Amniotic epithelial cell (primary cell): ENCODE measurements around the gene DSCAM.

ENCODE experiments used
- DNase-seq: peaks from one replicate; pipeline ENCODE4 v3.0.0-alpha.2; 2010; ENCODE audit warnings: low read depth

Gene DSCAM

DNA sequence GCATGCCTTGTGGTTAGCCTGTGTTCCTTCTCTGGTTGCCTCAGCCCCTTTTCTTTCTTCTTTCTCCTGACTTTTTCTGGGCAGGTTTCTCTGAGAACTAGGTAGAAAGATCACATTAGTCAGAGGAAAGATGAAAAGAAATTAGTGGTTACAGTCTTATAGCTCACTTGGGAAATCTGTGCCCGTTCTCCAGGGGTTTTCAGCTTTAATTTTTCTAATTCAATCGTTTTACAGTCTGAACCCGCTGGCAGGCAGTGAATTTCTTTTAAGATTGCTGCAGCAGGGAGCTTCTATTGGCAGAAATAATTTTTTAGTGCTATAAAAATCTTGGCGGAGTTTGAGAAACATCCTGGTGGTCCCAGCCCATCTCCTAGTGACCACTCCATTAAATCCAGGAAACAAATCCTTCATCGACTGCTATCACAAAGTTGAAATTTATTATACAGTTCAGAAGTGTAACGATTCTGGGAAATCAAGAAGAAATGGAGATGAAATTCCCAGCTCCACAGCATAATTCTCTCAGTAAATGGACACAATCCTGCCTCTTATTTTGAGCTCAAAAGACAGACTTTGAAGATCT is 866.6 kb downstream of the DSCAM start:
- DNase-seq = no peak

DNA sequence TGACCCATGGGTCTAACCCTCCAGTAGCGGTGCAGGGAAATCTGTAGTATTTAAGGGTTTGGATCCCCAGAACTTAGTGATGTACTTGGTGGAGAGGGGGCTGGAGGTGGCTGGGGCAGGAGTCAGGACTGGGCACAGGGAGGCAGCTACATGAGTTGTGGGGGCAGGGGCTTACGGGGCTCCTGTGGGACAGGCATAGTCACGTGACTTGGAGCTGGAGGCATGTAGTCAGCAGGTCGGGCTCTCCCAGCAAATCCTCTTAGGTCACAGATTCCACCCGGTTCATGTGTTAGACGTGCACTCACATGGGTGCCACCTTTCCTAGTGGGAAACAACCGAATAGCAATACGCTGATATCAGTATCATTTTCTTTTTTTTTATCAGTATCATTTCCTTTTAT is 867.6 kb downstream of the DSCAM start:
- no peak for DNase-seq

- no peak for DNase-seq
Observed at GRCh38 chr21:39976800-39977199, 870.2 kb downstream of the DSCAM start.

- DNase-seq = no peak
Observed at GRCh38 chr21:39972976-39973770, 873.8 kb downstream of the DSCAM start.

DNA sequence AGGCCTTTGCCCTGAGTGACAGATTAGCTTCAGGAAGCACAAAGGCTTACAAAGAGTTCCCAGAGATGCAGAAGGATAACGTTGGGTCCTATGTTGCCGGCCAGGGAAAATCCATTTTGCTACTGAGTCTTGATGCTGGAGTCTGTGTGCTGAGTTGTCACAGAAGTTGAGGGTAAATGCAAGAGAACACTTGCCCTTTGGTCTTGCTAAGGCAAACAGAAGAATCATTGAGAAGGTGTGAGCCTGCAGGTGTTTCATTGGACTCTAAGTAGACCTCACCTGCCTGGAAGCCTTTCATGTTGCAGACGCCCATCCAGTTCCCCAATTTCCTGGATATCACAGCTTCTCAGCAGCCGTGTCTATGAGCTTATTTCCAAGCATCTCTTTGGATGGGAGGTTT is 874.5 kb downstream of the DSCAM start:
- no peak for DNase-seq

GRCh38 chr21:39971956-39972355 is 875.0 kb downstream of the DSCAM start:
- no peak for DNase-seq

- DNase-seq = no peak
Observed at GRCh38 chr21:39969691-39970364, 877.1 kb downstream of the DSCAM start.

DNA sequence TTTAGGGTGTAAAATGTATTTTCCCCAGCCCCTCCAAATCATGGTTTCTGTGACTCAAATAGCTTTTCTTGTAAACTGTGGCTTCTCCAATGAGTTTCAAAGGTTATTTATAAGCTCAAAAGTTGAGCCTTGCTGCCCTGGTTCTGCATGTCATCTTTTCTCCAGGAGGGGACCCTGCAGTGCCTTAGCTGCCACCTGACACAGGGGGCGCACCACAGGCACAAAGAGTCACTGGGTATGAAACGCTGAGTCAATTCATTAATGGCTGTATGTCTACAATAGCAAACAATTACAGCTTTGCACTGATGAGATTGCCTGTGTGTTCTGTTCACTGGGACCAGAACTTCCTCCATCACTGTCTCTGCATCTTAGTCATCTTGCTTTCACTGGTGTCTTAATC is 878.9 kb downstream of the DSCAM start:
- DNase-seq = no peak

DNA sequence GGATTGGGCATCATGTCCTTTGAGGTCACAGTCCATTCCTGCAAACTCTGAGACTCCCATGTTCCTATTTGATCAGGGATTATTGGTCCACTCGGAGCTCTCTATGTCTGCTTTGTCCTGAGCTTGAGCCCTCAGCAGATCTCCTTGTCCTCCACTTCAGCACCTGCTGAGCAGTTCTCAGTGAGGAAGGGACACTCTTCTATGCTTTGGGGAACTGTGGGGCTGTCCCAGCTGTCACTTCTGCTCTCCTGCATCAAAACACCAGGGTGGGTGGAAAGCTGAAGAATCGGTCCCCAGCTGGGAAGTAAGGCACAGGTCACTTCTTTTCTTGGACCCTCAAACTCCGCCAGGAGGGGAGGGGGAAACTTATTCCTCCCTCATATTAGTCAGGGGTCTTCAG is 880.2 kb downstream of the DSCAM start:
- DNase-seq = no peak

DNA sequence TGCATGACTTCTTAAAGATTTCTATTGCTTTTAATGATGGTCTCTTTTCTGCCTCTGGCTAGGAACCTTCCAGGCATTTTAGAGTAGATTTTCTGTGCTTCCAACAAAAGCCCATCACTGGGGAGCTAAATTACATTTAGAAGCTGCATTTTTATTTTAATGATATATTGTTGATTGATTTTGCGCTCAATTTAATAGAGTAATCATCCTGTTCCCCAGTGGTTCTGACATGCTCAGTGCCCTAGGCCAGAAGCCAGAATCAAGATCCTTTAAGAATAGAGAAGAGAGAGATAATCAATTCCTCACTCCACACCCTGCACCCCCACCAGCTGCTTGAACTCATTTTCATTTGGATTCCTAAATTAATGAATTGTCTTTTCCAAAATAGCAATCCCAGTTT is 881.9 kb downstream of the DSCAM start:
- DNase-seq = no peak

- DNase-seq = no peak
Observed at GRCh38 chr21:39961251-39961650, 885.7 kb downstream of the DSCAM start.
